Smooth muscle cell (in vitro differentiated cells): ENCODE measurements around the gene CD4. TPM values are rescaled to one million over a fixed set of nuclear protein-coding genes. Genes with fewer than 3 reads are reported as not detected.

Source experiments
- DNase-seq: peaks from one replicate; lab custom pipeline; 2025; ENCODE audit not compliant: unreplicated experiment; lab: John Stamatoyannopoulos, UW
- H2AFZ ChIP-seq: fragments of 200-600 bp; sonication (generic); 2 replicates; pipeline ENCODE4 v1.6.0; 2016; ENCODE audit warnings: antibody characterized with exemption, low read depth, mild to moderate bottlenecking
- H3F3A ChIP-seq: fragments of 200-600 bp; sonication (generic); 2 replicates; pipeline ENCODE4 v1.6.0; 2017; ENCODE audit warnings: antibody characterized with exemption, low read depth
- H3K27ac ChIP-seq: fragments of 200-600 bp; sonication (generic); 2 replicates; pipeline ENCODE4 v1.5.1; 2016; ENCODE audit warnings: low read depth, mild to moderate bottlenecking
- H3K27me3 ChIP-seq: fragments of 200-600 bp; sonication (generic); 2 replicates; pipeline ENCODE4 v1.6.1; 2016; ENCODE audit warnings: low read depth, mild to moderate bottlenecking
- H3K36me3 ChIP-seq: fragments of 200-600 bp; sonication (generic); 2 replicates; pipeline ENCODE4 v1.5.1; 2016; ENCODE audit warnings: low read depth
- H3K4me1 ChIP-seq: fragments of 200-600 bp; sonication (generic); 2 replicates; pipeline ENCODE4 v1.5.1; 2016; ENCODE audit warnings: low read depth
- H3K4me2 ChIP-seq: fragments of 200-600 bp; sonication (generic); 2 replicates; pipeline ENCODE4 v1.6.0; 2016; ENCODE audit warnings: mild to moderate bottlenecking
- H3K4me3 ChIP-seq: fragments of 200-600 bp; sonication (generic); 2 replicates; pipeline ENCODE4 v1.5.1; 2016; ENCODE audit warnings: mild to moderate bottlenecking
- H3K79me2 ChIP-seq: fragments of 200-600 bp; sonication (generic); 2 replicates; pipeline ENCODE4 v1.6.0; 2016; ENCODE audit warnings: low read depth, mild to moderate bottlenecking
- H3K9ac ChIP-seq: fragments of 200-600 bp; sonication (generic); 2 replicates; pipeline ENCODE4 v1.6.0; 2016; ENCODE audit warnings: low read depth
- H3K9me3 ChIP-seq: fragments of 200-600 bp; sonication (generic); replicated peaks from 2 replicates; pipeline ENCODE4 v1.5.1; 2016; ENCODE audit warnings: low read depth
- H4K20me1 ChIP-seq: fragments of 200-600 bp; sonication (generic); 2 replicates; pipeline ENCODE4 v1.6.0; 2016; ENCODE audit warnings: low read depth
- CTCF ChIP-seq: fragments of 200-600 bp; sonication (generic); IDR thresholded peaks from 2 replicates; pipeline ENCODE4 v1.5.1; 2017; ENCODE audit warnings: borderline replicate concordance, mild to moderate bottlenecking, antibody characterized with exemption; ENCODE audit not compliant: insufficient read depth, poor library complexity, severe bottlenecking
- WGBS: methylation state at CpG from one replicate; pipeline ENCODE4 v1.1.7; 2016; ENCODE audit warnings: low lambda C conversion rate; 5-methylcytosine and 5-hydroxymethylcytosine counted together
- polyA plus RNA-seq: library from polyadenylated mRNA; unstranded; fragments of >200 nt; fragmentation: Nextera tagmentation; extraction: Ambion mirVana; gene quantifications from 2 replicates; pipeline ENCODE4 v1.2.1, GENCODE V29; 2016
- total RNA-seq: library from RNA; depleted of rRNA; stranded (reverse); fragments of >200 nt; gene quantifications from 2 replicates; pipeline ENCODE4 v1.2.3, GENCODE V29; 2014

Gene CD4
- total and polyA plus RNA-seq, 2 experiments from 2014 or later, result 0.13 to 2.5 TPM

DNA sequence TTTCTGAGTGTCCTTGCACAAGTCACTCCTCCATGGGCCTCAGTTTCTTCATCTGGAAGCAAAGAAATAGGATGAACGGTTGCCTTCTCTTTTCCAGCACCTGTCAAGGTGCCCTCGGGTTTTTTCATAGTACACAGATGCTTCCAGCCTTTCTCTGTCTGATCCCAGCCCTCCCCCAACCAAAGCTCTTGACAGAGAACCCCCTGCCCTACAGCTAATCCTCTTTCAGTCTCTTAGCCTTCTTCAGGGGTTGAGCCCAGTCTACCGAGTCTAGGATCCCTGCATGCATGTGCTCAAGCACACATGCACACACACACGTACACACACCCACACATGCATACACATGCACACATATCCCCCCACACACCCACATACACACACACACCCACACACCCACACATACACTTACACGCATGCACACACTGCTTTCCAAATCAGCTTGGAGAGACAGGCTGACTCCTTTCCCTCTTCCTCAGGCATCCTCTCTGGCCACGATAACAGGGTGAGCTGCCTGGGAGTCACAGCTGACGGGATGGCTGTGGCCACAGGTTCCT, 57.1 kb downstream of the CD4 start:
- Histone ChIP-seq H3K9ac (no peak overlapping the region), H3F3A (peaks cover 7% of the 10 kb centered on the region), H3K4me2 (no peak overlapping the region), H3K79me2 (no peaks in the 10 kb centered on the region), H3K27ac (no peak overlapping the region), H3K4me3 (no peak overlapping the region), H4K20me1 (no peaks in the 10 kb centered on the region), H3K36me3 (no peaks in the 10 kb centered on the region), H3K9me3 (no peaks in the 10 kb centered on the region), H3K27me3 (no peaks in the 10 kb centered on the region), H3K4me1 (no peaks in the 10 kb centered on the region), H2AFZ (no peak overlapping the region)
- DNase-seq, result no peak
- 98% methylated on average over 7 of the region's 7 CpGs for WGBS
- TF ChIP-seq CTCF, result no peak

DNA sequence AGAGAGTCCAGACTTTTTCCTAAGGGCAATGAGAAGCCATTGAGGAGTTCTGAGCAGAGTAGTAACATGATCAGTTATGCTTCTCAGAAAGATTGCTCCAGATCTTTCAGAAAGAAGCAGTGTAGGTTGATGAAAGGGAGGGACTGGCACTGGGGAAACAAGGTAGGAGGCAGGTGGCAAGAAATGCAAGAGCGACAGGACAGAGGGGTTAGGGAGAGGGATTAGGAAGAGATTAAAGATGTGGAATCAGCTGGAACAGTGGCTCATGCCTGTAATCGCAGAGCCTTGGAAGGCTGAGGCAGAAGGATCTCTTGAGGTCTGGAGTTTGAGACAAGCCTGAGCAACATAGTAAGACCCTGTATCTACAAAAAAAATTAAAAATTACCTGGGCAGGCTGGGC, 58.3 kb downstream of the CD4 start:
- Histone ChIP-seq H3K79me2 (no peaks in the 10 kb centered on the region), H3K27me3 (no peaks in the 10 kb centered on the region), H3K36me3 (no peaks in the 10 kb centered on the region), H3K27ac (no peak overlapping the region), H3K4me2 (no peak overlapping the region), H4K20me1 (no peaks in the 10 kb centered on the region), H3K9ac (no peak overlapping the region), H2AFZ (no peak overlapping the region), H3K4me3 (no peak overlapping the region), H3F3A (peaks cover 7% of the 10 kb centered on the region), H3K9me3 (no peaks in the 10 kb centered on the region), H3K4me1 (no peaks in the 10 kb centered on the region)
- no peak for TF ChIP-seq CTCF
- WGBS, result 93% methylated on average over 2 of the region's 2 CpGs
- DNase-seq, result no peak

DNA sequence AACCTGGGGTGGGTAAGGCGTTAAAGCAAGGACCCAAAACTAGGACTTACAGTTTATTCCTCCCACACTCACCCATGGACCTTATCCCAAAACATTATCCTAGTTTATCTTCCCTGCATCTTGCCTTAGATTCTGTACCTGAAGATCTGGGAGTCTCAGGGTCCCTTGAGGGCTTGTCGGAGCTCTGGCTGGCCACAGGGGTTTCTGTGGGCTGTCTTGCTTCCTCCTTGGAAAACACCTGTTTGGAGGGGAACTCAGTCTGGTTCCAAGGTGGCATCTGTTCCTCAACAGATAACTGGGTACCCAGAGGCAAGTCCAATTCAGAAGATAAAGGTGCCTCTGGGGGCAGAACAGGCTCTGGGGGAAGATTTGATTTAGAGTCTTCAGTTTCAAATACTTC, 60.1 kb downstream of the CD4 start:
- no peaks in the 10 kb centered on the region for H4K20me1 ChIP-seq
- H3K79me2 ChIP-seq, result peaks cover 9% of the 10 kb centered on the region
- no peaks in the 10 kb centered on the region for H3K9me3 ChIP-seq
- H3K27me3 ChIP-seq, result no peaks in the 10 kb centered on the region
- H3F3A ChIP-seq, result peaks cover 7% of the 10 kb centered on the region
- H3K4me3 ChIP-seq, result no peak overlapping the region
- no peak overlapping the region for H3K9ac ChIP-seq
- H2AFZ ChIP-seq, result no peak overlapping the region
- no peak for TF ChIP-seq CTCF
- no peak overlapping the region for H3K4me2 ChIP-seq
- DNase-seq, result no peak
- H3K36me3 ChIP-seq, result no peaks in the 10 kb centered on the region
- H3K27ac ChIP-seq, result no peak overlapping the region
- 97% methylated on average over 2 of the region's 2 CpGs for WGBS
- no peaks in the 10 kb centered on the region for H3K4me1 ChIP-seq

GRCh38 chr12:6849976-6850560, 60.7 kb downstream of the CD4 start:
- Histone ChIP-seq H4K20me1 (peaks cover 3% of the 10 kb centered on the region), H3K36me3 (no peaks in the 10 kb centered on the region), H3K4me2 (peak overlapping the region; percentile 84), H3K79me2 (peaks cover 15% of the 10 kb centered on the region), H3K9ac (no peak overlapping the region), H3K27ac (no peak overlapping the region), H3K4me3 (no peak overlapping the region), H3K27me3 (no peaks in the 10 kb centered on the region), H3K9me3 (no peaks in the 10 kb centered on the region), H3F3A (peaks cover 7% of the 10 kb centered on the region), H3K4me1 (no peaks in the 10 kb centered on the region), H2AFZ (no peak overlapping the region)
- TF ChIP-seq CTCF, result no peak
- 86% methylated on average over 10 of the region's 10 CpGs for WGBS
- DNase-seq, result no peak
